ENCODE measurements around the gene EFTUD2.

The EFTUD2 gene

DNA sequence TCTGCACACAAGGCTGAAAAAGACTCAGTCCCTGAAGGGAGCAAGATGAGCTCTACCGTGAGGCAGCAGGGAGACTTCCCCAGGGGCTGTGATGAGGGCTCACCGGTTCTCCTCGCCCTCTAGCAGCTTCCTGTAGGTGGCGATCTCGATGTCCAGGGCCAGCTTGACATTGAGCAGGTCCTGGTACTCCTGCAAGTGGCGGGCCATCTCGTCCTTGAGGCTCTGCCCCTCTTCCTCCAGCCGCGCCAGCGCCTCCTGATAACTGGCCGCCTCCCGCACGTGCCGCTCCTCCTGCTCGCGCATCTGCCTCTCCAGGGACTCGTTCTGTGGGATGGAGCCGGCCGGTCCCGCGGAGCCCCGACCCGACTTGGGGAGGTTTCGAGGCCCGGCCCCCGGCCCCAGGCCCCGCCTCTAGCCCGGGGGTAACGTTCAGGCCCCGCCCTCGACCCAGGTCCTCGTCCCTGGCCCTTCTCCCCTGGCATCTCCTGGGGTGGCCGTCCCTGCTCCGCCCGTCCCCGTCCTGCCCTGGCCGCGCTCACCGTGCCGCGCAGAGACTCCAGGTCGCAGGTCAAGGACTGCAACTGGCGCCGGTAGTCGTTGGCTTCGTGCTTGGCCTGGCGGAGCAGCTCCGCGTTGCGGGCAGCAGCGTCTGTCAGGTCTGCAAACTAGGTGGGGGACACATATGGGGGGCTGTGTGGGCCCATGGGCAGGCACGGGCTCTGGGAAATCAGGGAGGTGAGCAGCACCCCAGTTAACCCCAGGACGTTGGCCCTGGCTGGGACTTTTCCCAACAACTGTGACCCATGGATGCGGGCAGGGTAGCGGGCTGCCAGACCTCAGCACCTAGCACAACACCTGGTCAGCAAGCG lies 12.1 kb upstream of the EFTUD2 start:
- Histone ChIP-seq H3K27ac (ENCODE audit: extremely low read depth, low read depth, low read length) (no peak overlapping the region), H3K4me3 (ENCODE audit: low read depth, low read length) (no peak overlapping the region), H3K36me3 (ENCODE audit: control insufficient read depth in 2 of 2, insufficient read depth in 1 of 2, low read length in 2 of 2) (no peaks in the 10 kb centered on the region), H3K9me3 (ENCODE audit: control insufficient read depth, insufficient read depth, low read depth, low read length) (no peaks in the 10 kb centered on the region), H3K4me1 (ENCODE audit: control insufficient read depth, insufficient read depth, low read length) (no peaks in the 10 kb centered on the region; the same call in 1 of the 2 replicates)
- CTCF ChIA-PET, result interaction anchor here (0.6 to 5.8 kb wide), 13 partner anchors 8 to 297 kb away, joined by 3 to 47 read pairs (median 4); partner anchors contain the start of genes C1QL1, EFTUD2 and NMT1
- POLR2A ChIA-PET, result interaction anchor here (0.6 to 1.5 kb wide), 5 partner anchors 9 to 288 kb away, joined by 3 to 6 read pairs (median 3); no protein-coding TSS in a partner anchor
- TF ChIP-seq MEIS1 (CRISPR knock-in tag; IDR thresholded peaks at IDR 0.05; ENCODE audit: borderline replicate concordance) (no peak), ZNF626 (tag by site-specific recombination; IDR thresholded peaks at IDR 0.05) (no peak), ZNF24 (tag by site-specific recombination; IDR thresholded peaks at IDR 0.05) (no peak), ZNF529 (tag by site-specific recombination; IDR thresholded peaks at IDR 0.05; ENCODE audit: insufficient replicate concordance) (no peak), RBAK (tag by site-specific recombination; IDR thresholded peaks at IDR 0.05) (no peak), ZNF404 (tag by site-specific recombination; IDR thresholded peaks at IDR 0.05) (no peak), ZNF394 (tag by site-specific recombination; IDR thresholded peaks at IDR 0.05; ENCODE audit: borderline replicate concordance) (no peak; the same call in 1 of the 2 replicates), ZNF768 (tag by site-specific recombination; IDR thresholded peaks at IDR 0.05) (no peak), ZNF391 (tag by site-specific recombination; IDR thresholded peaks at IDR 0.05; ENCODE audit: borderline replicate concordance, low read depth) (no peak), HOXD13 (CRISPR knock-in tag; IDR thresholded peaks at IDR 0.05; ENCODE audit: borderline replicate concordance) (no peak), ZNF248 (tag by site-specific recombination; IDR thresholded peaks at IDR 0.05) (no peak), ZNF157 (tag by site-specific recombination; IDR thresholded peaks at IDR 0.05) (no peak), ZNF354C (tag by site-specific recombination; IDR thresholded peaks at IDR 0.05; ENCODE audit: borderline replicate concordance, low read depth) (no peak), ZNF239 (tag by site-specific recombination; IDR thresholded peaks at IDR 0.05) (no peak), ZNF366 (tag by site-specific recombination; conservative IDR thresholded peaks at IDR 0.05) (no peak), SCRT2 (tag by site-specific recombination; IDR thresholded peaks at IDR 0.05) (no peak), SP7 (tag by site-specific recombination; IDR thresholded peaks at IDR 0.05) (no peak), GFI1B (tag by site-specific recombination; IDR thresholded peaks at IDR 0.05) (no peak)
- TF ChIP-seq, protein P1, sequence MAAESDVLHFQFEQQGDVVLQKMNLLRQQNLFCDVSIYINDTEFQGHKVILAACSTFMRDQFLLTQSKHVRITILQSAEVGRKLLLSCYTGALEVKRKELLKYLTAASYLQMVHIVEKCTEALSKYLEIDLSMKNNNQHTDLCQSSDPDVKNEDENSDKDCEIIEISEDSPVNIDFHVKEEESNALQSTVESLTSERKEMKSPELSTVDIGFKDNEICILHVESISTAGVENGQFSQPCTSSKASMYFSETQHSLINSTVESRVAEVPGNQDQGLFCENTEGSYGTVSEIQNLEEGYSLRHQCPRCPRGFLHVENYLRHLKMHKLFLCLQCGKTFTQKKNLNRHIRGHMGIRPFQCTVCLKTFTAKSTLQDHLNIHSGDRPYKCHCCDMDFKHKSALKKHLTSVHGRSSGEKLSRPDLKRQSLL (tag by site-specific recombination; IDR thresholded peaks at IDR 0.05), result 0 out of 2 replicates have a peak, but pooled peaks have one; percentile 17
- TF ChIP-seq, protein P2, sequence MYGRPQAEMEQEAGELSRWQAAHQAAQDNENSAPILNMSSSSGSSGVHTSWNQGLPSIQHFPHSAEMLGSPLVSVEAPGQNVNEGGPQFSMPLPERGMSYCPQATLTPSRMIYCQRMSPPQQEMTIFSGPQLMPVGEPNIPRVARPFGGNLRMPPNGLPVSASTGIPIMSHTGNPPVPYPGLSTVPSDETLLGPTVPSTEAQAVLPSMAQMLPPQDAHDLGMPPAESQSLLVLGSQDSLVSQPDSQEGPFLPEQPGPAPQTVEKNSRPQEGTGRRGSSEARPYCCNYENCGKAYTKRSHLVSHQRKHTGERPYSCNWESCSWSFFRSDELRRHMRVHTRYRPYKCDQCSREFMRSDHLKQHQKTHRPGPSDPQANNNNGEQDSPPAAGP (tag by site-specific recombination; IDR thresholded peaks at IDR 0.05), result no peak
- TF ChIP-seq, protein P3, sequence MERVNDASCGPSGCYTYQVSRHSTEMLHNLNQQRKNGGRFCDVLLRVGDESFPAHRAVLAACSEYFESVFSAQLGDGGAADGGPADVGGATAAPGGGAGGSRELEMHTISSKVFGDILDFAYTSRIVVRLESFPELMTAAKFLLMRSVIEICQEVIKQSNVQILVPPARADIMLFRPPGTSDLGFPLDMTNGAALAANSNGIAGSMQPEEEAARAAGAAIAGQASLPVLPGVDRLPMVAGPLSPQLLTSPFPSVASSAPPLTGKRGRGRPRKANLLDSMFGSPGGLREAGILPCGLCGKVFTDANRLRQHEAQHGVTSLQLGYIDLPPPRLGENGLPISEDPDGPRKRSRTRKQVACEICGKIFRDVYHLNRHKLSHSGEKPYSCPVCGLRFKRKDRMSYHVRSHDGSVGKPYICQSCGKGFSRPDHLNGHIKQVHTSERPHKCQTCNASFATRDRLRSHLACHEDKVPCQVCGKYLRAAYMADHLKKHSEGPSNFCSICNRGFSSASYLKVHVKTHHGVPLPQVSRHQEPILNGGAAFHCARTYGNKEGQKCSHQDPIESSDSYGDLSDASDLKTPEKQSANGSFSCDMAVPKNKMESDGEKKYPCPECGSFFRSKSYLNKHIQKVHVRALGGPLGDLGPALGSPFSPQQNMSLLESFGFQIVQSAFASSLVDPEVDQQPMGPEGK (tag by site-specific recombination; IDR thresholded peaks at IDR 0.05), result peak; percentile 58; the same call in 1 of the 2 replicates
- TF ChIP-seq, protein P4, sequence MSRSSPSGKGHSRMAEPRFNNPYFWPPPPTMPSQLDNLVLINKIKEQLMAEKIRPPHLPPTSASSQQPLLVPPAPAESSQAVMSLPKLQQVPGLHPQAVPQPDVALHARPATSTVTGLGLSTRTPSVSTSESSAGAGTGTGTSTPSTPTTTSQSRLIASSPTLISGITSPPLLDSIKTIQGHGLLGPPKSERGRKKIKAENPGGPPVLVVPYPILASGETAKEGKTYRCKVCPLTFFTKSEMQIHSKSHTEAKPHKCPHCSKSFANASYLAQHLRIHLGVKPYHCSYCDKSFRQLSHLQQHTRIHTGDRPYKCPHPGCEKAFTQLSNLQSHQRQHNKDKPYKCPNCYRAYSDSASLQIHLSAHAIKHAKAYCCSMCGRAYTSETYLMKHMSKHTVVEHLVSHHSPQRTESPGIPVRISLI (tag by site-specific recombination; IDR thresholded peaks at IDR 0.05), result no peak
- TF ChIP-seq, protein P5, sequence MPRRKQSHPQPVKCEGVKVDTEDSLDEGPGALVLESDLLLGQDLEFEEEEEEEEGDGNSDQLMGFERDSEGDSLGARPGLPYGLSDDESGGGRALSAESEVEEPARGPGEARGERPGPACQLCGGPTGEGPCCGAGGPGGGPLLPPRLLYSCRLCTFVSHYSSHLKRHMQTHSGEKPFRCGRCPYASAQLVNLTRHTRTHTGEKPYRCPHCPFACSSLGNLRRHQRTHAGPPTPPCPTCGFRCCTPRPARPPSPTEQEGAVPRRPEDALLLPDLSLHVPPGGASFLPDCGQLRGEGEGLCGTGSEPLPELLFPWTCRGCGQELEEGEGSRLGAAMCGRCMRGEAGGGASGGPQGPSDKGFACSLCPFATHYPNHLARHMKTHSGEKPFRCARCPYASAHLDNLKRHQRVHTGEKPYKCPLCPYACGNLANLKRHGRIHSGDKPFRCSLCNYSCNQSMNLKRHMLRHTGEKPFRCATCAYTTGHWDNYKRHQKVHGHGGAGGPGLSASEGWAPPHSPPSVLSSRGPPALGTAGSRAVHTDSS (tag by site-specific recombination; IDR thresholded peaks at IDR 0.05), result no peak
- TF ChIP-seq, protein P6, sequence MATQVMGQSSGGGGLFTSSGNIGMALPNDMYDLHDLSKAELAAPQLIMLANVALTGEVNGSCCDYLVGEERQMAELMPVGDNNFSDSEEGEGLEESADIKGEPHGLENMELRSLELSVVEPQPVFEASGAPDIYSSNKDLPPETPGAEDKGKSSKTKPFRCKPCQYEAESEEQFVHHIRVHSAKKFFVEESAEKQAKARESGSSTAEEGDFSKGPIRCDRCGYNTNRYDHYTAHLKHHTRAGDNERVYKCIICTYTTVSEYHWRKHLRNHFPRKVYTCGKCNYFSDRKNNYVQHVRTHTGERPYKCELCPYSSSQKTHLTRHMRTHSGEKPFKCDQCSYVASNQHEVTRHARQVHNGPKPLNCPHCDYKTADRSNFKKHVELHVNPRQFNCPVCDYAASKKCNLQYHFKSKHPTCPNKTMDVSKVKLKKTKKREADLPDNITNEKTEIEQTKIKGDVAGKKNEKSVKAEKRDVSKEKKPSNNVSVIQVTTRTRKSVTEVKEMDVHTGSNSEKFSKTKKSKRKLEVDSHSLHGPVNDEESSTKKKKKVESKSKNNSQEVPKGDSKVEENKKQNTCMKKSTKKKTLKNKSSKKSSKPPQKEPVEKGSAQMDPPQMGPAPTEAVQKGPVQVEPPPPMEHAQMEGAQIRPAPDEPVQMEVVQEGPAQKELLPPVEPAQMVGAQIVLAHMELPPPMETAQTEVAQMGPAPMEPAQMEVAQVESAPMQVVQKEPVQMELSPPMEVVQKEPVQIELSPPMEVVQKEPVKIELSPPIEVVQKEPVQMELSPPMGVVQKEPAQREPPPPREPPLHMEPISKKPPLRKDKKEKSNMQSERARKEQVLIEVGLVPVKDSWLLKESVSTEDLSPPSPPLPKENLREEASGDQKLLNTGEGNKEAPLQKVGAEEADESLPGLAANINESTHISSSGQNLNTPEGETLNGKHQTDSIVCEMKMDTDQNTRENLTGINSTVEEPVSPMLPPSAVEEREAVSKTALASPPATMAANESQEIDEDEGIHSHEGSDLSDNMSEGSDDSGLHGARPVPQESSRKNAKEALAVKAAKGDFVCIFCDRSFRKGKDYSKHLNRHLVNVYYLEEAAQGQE (tag by site-specific recombination; IDR thresholded peaks at IDR 0.05), result no peak
- TF ChIP-seq, protein P7, sequence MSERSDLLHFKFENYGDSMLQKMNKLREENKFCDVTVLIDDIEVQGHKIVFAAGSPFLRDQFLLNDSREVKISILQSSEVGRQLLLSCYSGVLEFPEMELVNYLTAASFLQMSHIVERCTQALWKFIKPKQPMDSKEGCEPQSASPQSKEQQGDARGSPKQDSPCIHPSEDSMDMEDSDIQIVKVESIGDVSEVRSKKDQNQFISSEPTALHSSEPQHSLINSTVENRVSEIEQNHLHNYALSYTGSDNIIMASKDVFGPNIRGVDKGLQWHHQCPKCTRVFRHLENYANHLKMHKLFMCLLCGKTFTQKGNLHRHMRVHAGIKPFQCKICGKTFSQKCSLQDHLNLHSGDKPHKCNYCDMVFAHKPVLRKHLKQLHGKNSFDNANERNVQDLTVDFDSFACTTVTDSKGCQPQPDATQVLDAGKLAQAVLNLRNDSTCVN (tag by site-specific recombination; optimal IDR thresholded peaks at IDR 0.05), result peak; percentile 11

Measured in HEK293 (cell line).